Uterus (tissue), 4 donors: ENCODE data around the gene ABL1. TPM values are rescaled to one million over a fixed set of nuclear protein-coding genes. Genes with fewer than 3 reads are reported as not detected.

Source experiments
- DNase-seq, 2 donors: peaks; one replicate each; pipeline ENCODE4 v3.0.0-alpha.2; 2019 to 2020
- H3K27ac ChIP-seq, 2 donors: fragments of 200-600 bp; sonication (generic); 1 replicate in 1 of 2; 2 replicates in 1 of 2; pipeline ENCODE4 v1.5.1; 2016 to 2018
- H3K27me3 ChIP-seq, 2 donors: fragments of 200-600 bp; sonication (generic); one replicate each; pipeline ENCODE4 v1.5.1; 2018 to 2019; ENCODE audit warnings: control low read depth in 1 of 2
- H3K36me3 ChIP-seq, 2 donors: fragments of 200-600 bp; sonication (generic); one replicate each; pipeline ENCODE4 v1.5.1; 2019; ENCODE audit warnings: control low read depth in 1 of 2
- H3K4me1 ChIP-seq, 2 donors: fragments of 200-600 bp; sonication (generic); one replicate each; pipeline ENCODE4 v1.5.1; 2018 to 2019; ENCODE audit warnings: control low read depth in 1 of 2
- H3K4me3 ChIP-seq, 2 donors: fragments of 200-600 bp; sonication (generic); 1 replicate in 1 of 2; 2 replicates in 1 of 2; pipeline ENCODE4 v1.5.1; 2018 to 2019; ENCODE audit warnings: mild to moderate bottlenecking in 1 of 2
- H3K9me3 ChIP-seq, 2 donors: fragments of 200-600 bp; sonication (generic); one replicate each; pipeline ENCODE4 v1.5.1; 2019; ENCODE audit warnings: control low read depth in 1 of 2
- POLR2A ChIP-seq, 2 donors: fragments of 450-650 bp; IDR thresholded peaks; one replicate each; pipeline ENCODE4 v1.6.1; 2016; ENCODE audit warnings: antibody characterized with exemption in 2 of 2, mild to moderate bottlenecking in 1 of 2, moderate library complexity in 1 of 2
- intact Hi-C: fragments of 100-400 bp; cut with DNase I; formaldehyde crosslinking; loops from one replicate; pipeline ENCODE4 v1.15.1; 2023; ENCODE audit warnings: low total_unique reads
- total RNA-seq, 4 donors: library from RNA; depleted of rRNA in 3 of 4; stranded (reverse); fragments of >200 nt in 3 of 4; gene quantifications; one replicate each; pipeline versions ENCODE4 v1.1.0 to v1.2.4, GENCODE V29; 2014 to 2023
- TF ChIP-seq, protein P1 (sequence below), 4 experiments: fragments of 200-600 bp in 2 of 4; fragments of 450-650 bp in 2 of 4; sonication (generic) in 2 of 4; IDR thresholded peaks; one replicate each; pipeline ENCODE4 v1.5.1; 2016 to 2019; ENCODE audit warnings: antibody characterized with exemption in 4 of 4, mild to moderate bottlenecking in 2 of 4, moderate library complexity in 1 of 4
- donor health status: DM: yes; HTN: yes; CAD: no.

ABL1 gene
- total RNA-seq, 4 donors from 2014 or later, result 22.5 to 117 (median 57.8) TPM

DNA sequence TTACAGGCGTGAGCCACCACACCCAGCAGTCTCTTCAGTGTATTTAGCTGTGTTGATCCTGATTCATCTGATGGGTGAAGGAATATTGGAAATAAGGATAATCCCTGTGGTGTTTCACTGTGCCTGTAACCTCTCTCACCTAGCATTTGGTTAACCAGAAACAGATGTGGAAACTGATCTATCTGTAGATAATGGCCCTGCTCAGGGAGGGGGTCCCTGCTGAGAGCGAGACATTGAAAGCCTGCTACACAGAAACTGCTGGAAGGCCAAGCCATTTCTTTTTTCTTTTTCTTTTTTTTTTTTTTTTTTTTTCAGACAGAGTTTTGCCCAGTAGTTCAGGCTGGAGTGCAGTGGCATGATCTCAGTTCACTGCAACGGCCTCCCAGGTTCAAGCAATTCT is 33.2 kb downstream of the ABL1 start:
- Histone ChIP-seq H3K36me3 (no peaks in the 10 kb centered on the region), H3K27me3 (no peaks in the 10 kb centered on the region), H3K9me3 (no peaks in the 10 kb centered on the region), H3K4me1 (peaks cover 4 to 12% of the 10 kb centered on the region in 2 donors), H3K27ac (peak overlapping the region in 1 of 2 donors; percentile 45), H3K4me3 (no peak overlapping the region)
- no peak for DNase-seq
- no peak for TF ChIP-seq POLR2A (IDR thresholded peaks at IDR 0.05)
- TF ChIP-seq, protein P1, sequence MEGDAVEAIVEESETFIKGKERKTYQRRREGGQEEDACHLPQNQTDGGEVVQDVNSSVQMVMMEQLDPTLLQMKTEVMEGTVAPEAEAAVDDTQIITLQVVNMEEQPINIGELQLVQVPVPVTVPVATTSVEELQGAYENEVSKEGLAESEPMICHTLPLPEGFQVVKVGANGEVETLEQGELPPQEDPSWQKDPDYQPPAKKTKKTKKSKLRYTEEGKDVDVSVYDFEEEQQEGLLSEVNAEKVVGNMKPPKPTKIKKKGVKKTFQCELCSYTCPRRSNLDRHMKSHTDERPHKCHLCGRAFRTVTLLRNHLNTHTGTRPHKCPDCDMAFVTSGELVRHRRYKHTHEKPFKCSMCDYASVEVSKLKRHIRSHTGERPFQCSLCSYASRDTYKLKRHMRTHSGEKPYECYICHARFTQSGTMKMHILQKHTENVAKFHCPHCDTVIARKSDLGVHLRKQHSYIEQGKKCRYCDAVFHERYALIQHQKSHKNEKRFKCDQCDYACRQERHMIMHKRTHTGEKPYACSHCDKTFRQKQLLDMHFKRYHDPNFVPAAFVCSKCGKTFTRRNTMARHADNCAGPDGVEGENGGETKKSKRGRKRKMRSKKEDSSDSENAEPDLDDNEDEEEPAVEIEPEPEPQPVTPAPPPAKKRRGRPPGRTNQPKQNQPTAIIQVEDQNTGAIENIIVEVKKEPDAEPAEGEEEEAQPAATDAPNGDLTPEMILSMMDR (IDR thresholded peaks at IDR 0.05), result no peak
- intact Hi-C loops, result loop anchor here (5.0 kb wide), 1 partner anchor 161 kb away; no protein-coding TSS in a partner anchor

DNA sequence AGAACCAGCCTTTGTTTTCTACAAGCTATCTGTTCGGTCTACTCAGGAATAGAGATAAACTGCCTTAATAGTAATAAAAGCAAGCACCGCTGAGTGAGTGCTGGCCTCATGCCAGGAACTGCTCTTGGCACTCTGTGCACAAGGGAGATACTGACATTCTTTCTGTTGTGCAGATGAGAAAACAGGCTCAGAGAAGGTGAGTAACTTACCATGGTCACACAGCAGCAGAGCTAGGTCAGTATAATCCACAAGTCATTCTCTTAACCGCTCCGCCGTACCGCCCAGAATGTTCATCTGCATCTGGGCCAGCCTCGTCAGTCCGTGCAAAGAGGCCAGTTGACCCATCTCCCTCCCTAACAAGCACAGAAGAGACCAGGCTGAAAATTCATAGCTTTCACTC is 34.2 kb downstream of the ABL1 start:
- TF ChIP-seq, protein P1 (IDR thresholded peaks at IDR 0.05), result no peak
- TF ChIP-seq POLR2A (IDR thresholded peaks at IDR 0.05), result no peak
- Histone ChIP-seq H3K4me1 (peaks cover 0 to 12% of the 10 kb centered on the region in 2 donors), H3K4me3 (no peak overlapping the region), H3K27ac (peak overlapping the region in 1 of 2 donors; percentile 45), H3K27me3 (no peaks in the 10 kb centered on the region), H3K36me3 (no peaks in the 10 kb centered on the region), H3K9me3 (no peaks in the 10 kb centered on the region)
- DNase-seq, result peak; percentile 66 to 68
- intact Hi-C loops, result loop anchor here (5.0 kb wide), 1 partner anchor 162 kb away; no protein-coding TSS in a partner anchor

DNA sequence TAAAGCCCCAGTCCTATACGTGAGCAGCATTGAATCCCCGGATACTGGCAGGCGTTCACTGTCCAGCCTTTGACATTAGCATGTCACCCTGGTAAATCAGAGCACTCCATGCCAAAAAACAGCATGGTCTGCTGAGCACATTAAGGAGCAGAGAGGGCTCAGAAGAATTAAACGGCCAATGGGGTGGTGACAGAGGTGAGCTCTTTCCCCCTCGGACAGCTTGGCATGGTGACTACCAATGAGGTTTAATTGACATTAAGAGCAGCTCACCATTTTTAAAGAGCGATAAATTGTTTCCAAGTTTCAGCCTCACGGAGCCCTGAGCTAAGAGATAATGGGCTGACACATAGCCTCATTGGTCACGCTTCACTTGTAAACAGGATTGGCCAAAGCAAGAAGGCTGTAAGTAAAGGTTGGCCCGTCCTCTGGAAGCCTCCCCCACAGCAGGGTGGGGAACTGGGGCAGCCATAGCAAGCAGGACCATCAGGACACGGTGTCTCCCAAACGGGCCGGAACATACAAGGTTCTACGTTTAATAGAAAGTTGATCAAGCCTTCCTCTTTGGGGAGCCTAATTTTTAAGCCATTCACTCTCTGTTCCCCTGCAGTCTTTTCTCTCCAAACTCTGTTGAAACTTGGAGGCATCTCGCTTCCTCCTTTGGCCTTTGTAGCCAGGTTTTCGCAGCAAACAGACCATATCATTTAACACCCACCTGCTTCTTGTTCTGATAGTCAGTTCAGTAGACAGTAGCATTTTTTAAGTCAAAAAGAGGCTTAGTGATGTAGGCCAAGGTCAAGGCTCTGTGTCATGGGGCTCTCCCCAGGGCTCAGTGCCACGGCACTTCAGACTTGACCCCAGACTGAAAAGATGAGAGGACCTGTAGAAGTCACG is 35.7 kb downstream of the ABL1 start:
- H3K36me3 ChIP-seq, result no peaks in the 10 kb centered on the region
- H3K4me3 ChIP-seq, result no peak overlapping the region
- intact Hi-C loops, result no loop called here
- H3K9me3 ChIP-seq, result no peaks in the 10 kb centered on the region
- H3K27ac ChIP-seq, result peak overlapping the region in 1 of 2 donors; percentile 12
- DNase-seq, result no peak
- H3K4me1 ChIP-seq, result peaks cover 0 to 12% of the 10 kb centered on the region in 2 donors
- no peak for TF ChIP-seq POLR2A (IDR thresholded peaks at IDR 0.05)
- TF ChIP-seq, protein P1 (IDR thresholded peaks at IDR 0.05), result no peak
- H3K27me3 ChIP-seq, result no peaks in the 10 kb centered on the region

DNA sequence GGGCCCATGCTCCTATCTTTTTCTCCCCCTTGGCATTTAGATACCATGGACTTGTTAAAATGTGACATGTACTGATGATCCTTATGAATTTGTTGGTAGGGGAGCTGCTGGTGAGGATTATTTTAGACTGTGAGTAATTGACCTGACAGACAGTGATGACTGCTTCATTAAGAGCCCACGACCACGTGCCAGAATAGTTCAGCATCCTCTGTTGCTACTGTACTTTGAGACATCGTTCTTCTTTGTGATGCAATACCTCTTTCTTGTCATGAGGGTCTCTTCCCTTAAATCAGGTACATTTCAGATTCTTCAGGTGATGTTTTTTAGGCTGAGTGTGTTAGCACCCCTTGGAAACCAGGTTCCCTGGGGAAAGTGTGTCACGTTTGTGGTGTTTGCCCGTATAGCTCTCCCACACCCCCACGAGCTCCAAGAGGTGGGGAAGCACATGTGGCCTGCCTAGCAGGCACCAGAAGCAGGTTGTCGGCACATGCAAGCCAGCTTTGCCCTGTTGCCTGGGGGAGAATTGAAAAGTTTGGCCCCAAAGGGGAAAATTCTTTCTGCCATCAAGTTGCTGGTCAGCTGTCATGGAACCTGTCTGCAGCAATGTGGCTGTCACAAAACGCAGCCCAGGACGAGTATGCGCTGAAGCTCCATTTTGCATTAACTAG is 36.5 kb downstream of the ABL1 start:
- no peak overlapping the region for H3K27ac ChIP-seq
- TF ChIP-seq, protein P1 (IDR thresholded peaks at IDR 0.05), result no peak
- no peak for TF ChIP-seq POLR2A (IDR thresholded peaks at IDR 0.05)
- intact Hi-C loops, result no loop called here
- no peak overlapping the region for H3K4me3 ChIP-seq
- peaks cover 0 to 12% of the 10 kb centered on the region in 2 donors for H3K4me1 ChIP-seq
- H3K36me3 ChIP-seq, result no peaks in the 10 kb centered on the region
- DNase-seq, result no peak
- H3K9me3 ChIP-seq, result no peaks in the 10 kb centered on the region
- H3K27me3 ChIP-seq, result no peaks in the 10 kb centered on the region

DNA sequence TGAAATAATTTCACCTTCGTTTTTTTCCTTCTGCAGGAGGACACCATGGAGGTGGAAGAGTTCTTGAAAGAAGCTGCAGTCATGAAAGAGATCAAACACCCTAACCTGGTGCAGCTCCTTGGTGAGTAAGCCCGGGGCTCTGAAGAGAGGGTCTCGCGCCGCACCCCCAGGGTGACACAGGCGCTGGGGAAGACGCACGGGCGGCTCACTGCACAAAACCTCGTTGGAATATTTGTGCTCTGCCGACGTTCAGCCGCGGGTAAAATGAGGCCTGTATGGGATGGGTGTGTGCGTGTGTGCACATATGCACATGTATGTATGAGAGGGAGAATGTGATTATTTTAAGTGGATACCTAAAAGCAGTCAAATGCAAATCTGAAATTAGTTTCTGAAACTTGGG is 37.0 kb downstream of the ABL1 start:
- Histone ChIP-seq H3K4me1 (peaks cover 0 to 12% of the 10 kb centered on the region in 2 donors), H3K4me3 (no peak overlapping the region), H3K9me3 (no peaks in the 10 kb centered on the region), H3K27ac (no peak overlapping the region), H3K36me3 (no peaks in the 10 kb centered on the region), H3K27me3 (no peaks in the 10 kb centered on the region)
- TF ChIP-seq POLR2A (IDR thresholded peaks at IDR 0.05), result no peak
- TF ChIP-seq, protein P1 (IDR thresholded peaks at IDR 0.05), result no peak
- no peak for DNase-seq
- intact Hi-C loops, result no loop called here
